Measurements from ENCODE around the gene GPR39. TPM values are rescaled to one million over a fixed set of nuclear protein-coding genes. Genes with fewer than 3 reads are reported as not detected.

GPR39 gene
- total and polyA plus RNA-seq, 4 donors = 0.23 to 0.42 TPM; not detected in 2

DNA sequence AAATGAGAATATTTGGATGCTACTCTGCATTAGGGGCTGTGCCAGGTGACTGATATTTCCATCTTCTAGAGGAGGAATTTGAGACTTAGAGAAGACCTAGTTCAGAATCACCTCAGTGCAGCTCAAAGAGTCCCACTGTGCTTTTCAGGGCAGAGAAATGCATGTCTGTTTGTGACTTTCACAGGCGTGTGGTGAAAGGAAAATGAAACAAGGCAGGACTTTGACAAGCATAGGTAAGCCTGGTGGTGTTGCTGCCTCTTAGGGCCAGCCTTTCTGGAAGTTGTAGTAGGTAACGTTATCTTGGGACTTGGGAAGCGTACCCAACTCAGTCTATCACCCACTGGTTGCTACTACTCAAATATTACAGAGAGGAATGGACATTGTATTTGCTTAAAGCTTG lies 2.6 kb downstream of the GPR39 start:
- DNase-seq (no peak), ATAC-seq (ENCODE audit: low FRiP score) (no peak)
- intact Hi-C loops (cut with DNase I) = no loop called here
- H3K36me3 ChIP-seq (ENCODE audit: control insufficient read depth in 1 of 2, insufficient read depth in 2 of 2, low read length in 1 of 2) = no peaks in the 10 kb centered on the region
- no peaks in the 10 kb centered on the region for H3K27me3 ChIP-seq (ENCODE audit: control insufficient read depth in 1 of 2, insufficient read depth in 2 of 2, low read length in 1 of 2)
- no peaks in the 10 kb centered on the region for H3K4me1 ChIP-seq (ENCODE audit: control insufficient read depth in 1 of 2, insufficient read depth in 2 of 2, low read length in 2 of 2)
- H3K9me3 ChIP-seq (ENCODE audit: control insufficient read depth, low read length) = no peaks in the 10 kb centered on the region
- WGBS, 2 donors = 75 to 78% methylated on average over 3 of the region's 3 CpGs
- no peak overlapping the region for H3K27ac ChIP-seq (ENCODE audit: low read depth in 1 of 2, low read length in 2 of 2)
- H3K4me3 ChIP-seq (ENCODE audit: low read length in 2 of 2) = no peak overlapping the region

DNA sequence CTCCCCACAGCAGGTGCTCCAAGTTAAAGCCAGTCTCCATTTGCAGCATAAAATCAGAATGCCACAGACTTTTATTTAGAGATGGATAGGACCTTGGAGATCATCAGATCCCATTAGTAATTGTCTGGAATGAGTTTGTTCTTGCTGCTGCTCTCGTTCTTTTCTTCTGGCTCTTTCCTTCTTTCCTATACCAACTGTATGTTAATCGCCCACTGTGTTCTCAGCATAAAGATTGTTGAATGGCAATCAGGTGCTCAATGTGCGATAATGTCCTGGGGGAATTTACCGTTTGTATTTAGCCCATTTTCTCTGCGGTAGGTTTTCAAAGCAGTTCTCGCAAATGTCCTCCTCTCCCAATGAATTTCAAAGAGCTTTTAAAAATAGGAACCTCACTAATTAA lies 3.3 kb downstream of the GPR39 start:
- H3K27me3 ChIP-seq (ENCODE audit: control insufficient read depth in 1 of 2, insufficient read depth in 2 of 2, low read length in 1 of 2) = no peaks in the 10 kb centered on the region
- H3K36me3 ChIP-seq (ENCODE audit: control insufficient read depth in 1 of 2, insufficient read depth in 2 of 2, low read length in 1 of 2) = no peaks in the 10 kb centered on the region
- DNase-seq (no peak), ATAC-seq (ENCODE audit: low FRiP score) (no peak)
- intact Hi-C loops (cut with DNase I) = no loop called here
- H3K9me3 ChIP-seq (ENCODE audit: control insufficient read depth, low read length) = no peaks in the 10 kb centered on the region
- WGBS, 2 donors = 72 to 79% methylated on average over 6 of the region's 6 CpGs
- no peaks in the 10 kb centered on the region for H3K4me1 ChIP-seq (ENCODE audit: control insufficient read depth in 1 of 2, insufficient read depth in 2 of 2, low read length in 2 of 2)
- no peak overlapping the region for H3K4me3 ChIP-seq (ENCODE audit: low read length in 2 of 2)
- H3K27ac ChIP-seq (ENCODE audit: low read depth in 1 of 2, low read length in 2 of 2) = no peak overlapping the region

DNA sequence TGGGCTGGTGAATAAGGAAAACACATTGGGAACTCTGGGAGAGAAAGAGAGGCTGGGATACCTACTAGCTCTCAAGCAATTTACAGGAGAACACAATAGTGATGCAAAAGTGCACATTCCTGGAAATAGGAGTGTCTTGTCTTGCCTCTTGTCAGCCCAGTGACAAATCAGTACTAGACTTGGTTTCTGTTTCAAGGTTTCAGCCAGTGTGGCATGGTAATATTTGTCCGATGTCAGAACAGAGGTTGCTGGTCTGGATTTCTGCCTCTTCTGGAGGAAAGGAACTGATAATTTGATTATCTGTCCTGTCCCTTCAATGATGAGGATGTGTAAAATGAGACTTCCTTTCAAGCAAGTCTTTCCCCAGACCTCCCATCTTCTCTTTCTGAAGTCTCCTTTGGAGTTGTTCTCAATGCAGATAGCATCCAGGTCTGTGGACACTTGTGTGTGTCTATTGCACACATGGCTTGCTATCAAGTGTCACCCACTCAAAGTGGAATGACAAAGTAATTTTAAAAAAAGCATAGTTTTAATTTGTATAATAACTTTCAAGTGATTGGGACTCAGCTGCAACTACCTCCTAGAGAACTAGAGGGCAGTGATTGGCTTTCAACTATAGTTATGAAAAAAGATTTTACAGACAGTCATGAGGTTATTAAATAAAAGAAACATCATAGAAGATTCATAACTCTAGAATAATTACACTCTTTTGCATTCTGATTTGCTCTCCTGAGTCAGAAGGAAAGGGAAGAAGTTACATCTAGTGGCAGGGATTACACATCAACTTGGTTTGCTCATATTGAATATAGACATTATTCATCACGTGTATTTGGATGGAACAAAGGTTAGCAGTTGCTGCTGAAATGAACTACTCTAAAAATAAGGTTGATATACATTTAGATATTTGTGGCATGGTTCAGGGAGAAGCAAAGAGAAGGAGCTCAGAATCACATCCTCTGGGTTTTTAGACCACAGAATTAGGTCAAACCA lies 4.5 kb downstream of the GPR39 start:
- no peaks in the 10 kb centered on the region for H3K36me3 ChIP-seq (ENCODE audit: control insufficient read depth in 1 of 2, insufficient read depth in 2 of 2, low read length in 1 of 2)
- no peaks in the 10 kb centered on the region for H3K9me3 ChIP-seq (ENCODE audit: control insufficient read depth, low read length)
- DNase-seq = no peak
- no peaks in the 10 kb centered on the region for H3K4me1 ChIP-seq (ENCODE audit: control insufficient read depth in 1 of 2, insufficient read depth in 2 of 2, low read length in 2 of 2)
- intact Hi-C loops (cut with DNase I) = no loop called here
- H3K27ac ChIP-seq (ENCODE audit: low read depth in 1 of 2, low read length in 2 of 2) = no peak overlapping the region
- no peak for ATAC-seq (ENCODE audit: low FRiP score)
- H3K4me3 ChIP-seq (ENCODE audit: low read length in 2 of 2) = no peak overlapping the region
- H3K27me3 ChIP-seq (ENCODE audit: control insufficient read depth in 1 of 2, insufficient read depth in 2 of 2, low read length in 1 of 2) = no peaks in the 10 kb centered on the region
- 82 to 86% methylated on average over 2 of the region's 2 CpGs for WGBS, 2 donors

DNA sequence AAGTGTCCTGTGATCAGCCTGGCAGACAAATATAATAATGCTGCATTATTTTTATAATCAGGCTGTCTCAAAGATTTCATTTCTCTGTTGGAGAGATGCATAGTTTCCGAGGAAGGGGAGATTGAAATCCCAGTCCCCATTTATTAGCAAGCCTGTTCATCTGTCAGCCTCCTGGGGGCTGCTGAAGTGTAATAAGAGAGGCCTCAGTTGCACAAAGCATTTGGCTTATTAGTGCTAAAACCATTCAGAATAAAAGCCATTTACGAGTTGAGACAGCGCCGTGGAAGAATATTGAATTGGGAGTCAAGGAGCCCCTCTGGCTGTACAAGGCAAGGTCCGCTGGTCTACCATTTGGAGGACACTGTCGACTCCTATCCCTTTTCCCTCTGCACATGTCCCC lies 6.1 kb downstream of the GPR39 start:
- Histone ChIP-seq H3K4me3 (ENCODE audit: low read length in 2 of 2) (no peak overlapping the region), H3K27ac (ENCODE audit: low read depth in 1 of 2, low read length in 2 of 2) (no peak overlapping the region), H3K27me3 (ENCODE audit: control insufficient read depth in 1 of 2, insufficient read depth in 2 of 2, low read length in 1 of 2) (no peaks in the 10 kb centered on the region), H3K9me3 (ENCODE audit: control insufficient read depth, low read length) (no peaks in the 10 kb centered on the region), H3K4me1 (ENCODE audit: control insufficient read depth in 1 of 2, insufficient read depth in 2 of 2, low read length in 2 of 2) (no peaks in the 10 kb centered on the region), H3K36me3 (ENCODE audit: control insufficient read depth in 1 of 2, insufficient read depth in 2 of 2, low read length in 1 of 2) (no peaks in the 10 kb centered on the region)
- no peak for ATAC-seq (ENCODE audit: low FRiP score)
- WGBS, 2 donors = 87 to 88% methylated on average over 6 of the region's 6 CpGs
- DNase-seq = no peak
- intact Hi-C loops (cut with DNase I) = no loop called here

DNA sequence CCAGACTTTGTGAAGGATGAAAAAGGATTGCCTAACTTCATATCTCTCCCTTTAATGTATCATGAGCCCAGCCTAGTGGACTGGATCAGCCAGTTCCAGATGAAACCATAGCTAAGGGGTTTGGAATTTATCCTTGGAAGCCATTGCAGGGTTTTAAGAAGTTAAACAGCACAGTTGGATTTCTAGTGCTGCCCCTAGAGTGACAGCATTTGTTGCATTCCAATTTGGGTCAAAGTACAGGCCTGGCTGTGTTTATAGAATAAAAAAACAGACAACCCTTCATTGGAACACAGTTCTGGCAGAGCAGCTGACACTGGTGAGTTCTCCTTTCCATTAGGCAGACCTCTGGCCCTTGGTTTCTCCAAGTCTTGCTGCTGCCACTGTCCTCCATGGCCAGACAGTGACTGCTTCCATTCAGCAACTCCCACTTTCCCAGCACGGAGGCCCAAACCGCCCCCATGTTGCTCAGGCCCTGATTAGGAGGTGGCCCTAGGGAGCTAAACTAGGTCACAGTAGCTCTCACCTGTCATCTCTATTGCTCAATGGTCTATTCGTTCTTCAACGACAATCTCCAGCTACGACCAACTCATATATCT lies 8.0 kb downstream of the GPR39 start:
- Histone ChIP-seq H3K4me1 (ENCODE audit: control insufficient read depth in 1 of 2, insufficient read depth in 2 of 2, low read length in 2 of 2) (no peaks in the 10 kb centered on the region), H3K27me3 (ENCODE audit: control insufficient read depth in 1 of 2, insufficient read depth in 2 of 2, low read length in 1 of 2) (no peaks in the 10 kb centered on the region), H3K36me3 (ENCODE audit: control insufficient read depth in 1 of 2, insufficient read depth in 2 of 2, low read length in 1 of 2) (no peaks in the 10 kb centered on the region), H3K4me3 (ENCODE audit: low read length in 2 of 2) (no peak overlapping the region), H3K27ac (ENCODE audit: low read depth in 1 of 2, low read length in 2 of 2) (no peak overlapping the region), H3K9me3 (ENCODE audit: control insufficient read depth, low read length) (no peaks in the 10 kb centered on the region)
- ATAC-seq (ENCODE audit: low FRiP score) (peak; percentile 79), DNase-seq (no peak)
- intact Hi-C loops (cut with DNase I) = no loop called here
- 81% methylated on average over 5 of the region's 5 CpGs for WGBS, 2 donors

DNA sequence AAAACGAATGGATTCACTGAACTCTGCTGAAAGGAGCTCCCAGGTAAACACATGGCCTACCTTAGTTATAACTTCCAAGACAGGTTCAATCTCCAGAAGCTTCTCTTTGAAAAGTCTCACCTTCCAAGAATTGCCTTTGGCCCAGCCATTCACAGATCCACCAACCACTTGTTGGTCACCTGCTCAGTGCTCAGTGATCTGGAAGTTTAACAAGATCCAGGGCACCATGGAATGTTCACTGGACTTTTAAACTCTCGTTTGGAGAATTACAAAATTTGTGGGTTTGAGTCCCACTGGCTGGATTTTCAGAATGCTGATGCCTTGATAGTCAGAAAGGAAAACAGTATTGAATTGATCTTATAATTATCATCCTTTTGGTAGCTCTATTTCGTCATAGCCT lies 9.4 kb downstream of the GPR39 start:
- intact Hi-C loops (cut with DNase I) = no loop called here
- DNase-seq (no peak), ATAC-seq (ENCODE audit: low FRiP score) (no peak)
- Histone ChIP-seq H3K36me3 (ENCODE audit: control insufficient read depth in 1 of 2, insufficient read depth in 2 of 2, low read length in 1 of 2) (no peaks in the 10 kb centered on the region), H3K27ac (ENCODE audit: low read depth in 1 of 2, low read length in 2 of 2) (no peak overlapping the region), H3K27me3 (ENCODE audit: control insufficient read depth in 1 of 2, insufficient read depth in 2 of 2, low read length in 1 of 2) (no peaks in the 10 kb centered on the region), H3K4me1 (ENCODE audit: control insufficient read depth in 1 of 2, insufficient read depth in 2 of 2, low read length in 2 of 2) (no peaks in the 10 kb centered on the region), H3K9me3 (ENCODE audit: control insufficient read depth, low read length) (no peaks in the 10 kb centered on the region), H3K4me3 (ENCODE audit: low read length in 2 of 2) (no peak overlapping the region)
- WGBS, 2 donors = 51 to 66% methylated on average over 3 of the region's 3 CpGs

DNA sequence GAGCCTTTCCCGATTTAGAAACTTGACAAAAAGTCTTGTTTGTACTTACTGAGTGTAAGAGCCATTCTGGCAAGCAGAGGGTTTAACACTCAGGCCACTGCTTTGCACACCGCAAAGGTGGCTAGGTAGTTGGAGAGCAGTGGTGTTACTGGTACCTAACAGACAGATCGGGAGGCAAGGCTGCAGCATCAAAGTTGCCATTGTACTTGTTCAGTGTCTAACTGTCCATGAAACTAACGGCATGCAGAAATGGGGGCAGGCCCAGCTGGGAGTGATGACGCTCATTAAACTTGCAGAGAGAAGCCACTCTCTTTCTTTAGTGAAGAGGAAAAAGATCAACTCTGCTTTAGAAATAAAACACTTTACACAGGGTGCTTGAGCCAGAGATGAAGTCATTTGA lies 10.1 kb downstream of the GPR39 start:
- intact Hi-C loops (cut with DNase I) = no loop called here
- no peaks in the 10 kb centered on the region for H3K36me3 ChIP-seq (ENCODE audit: control insufficient read depth in 1 of 2, insufficient read depth in 2 of 2, low read length in 1 of 2)
- ATAC-seq (ENCODE audit: low FRiP score) = no peak
- DNase-seq = no peak
- no peaks in the 10 kb centered on the region for H3K4me1 ChIP-seq (ENCODE audit: control insufficient read depth in 1 of 2, insufficient read depth in 2 of 2, low read length in 2 of 2)
- H3K27ac ChIP-seq (ENCODE audit: low read depth in 1 of 2, low read length in 2 of 2) = no peak overlapping the region
- peaks cover 2% of the 10 kb centered on the region for H3K9me3 ChIP-seq (ENCODE audit: control insufficient read depth, low read length)
- no peak overlapping the region for H3K4me3 ChIP-seq (ENCODE audit: low read length in 2 of 2)
- WGBS, 2 donors = 69 to 70% methylated on average over 5 of the region's 5 CpGs
- H3K27me3 ChIP-seq (ENCODE audit: control insufficient read depth in 1 of 2, insufficient read depth in 2 of 2, low read length in 1 of 2) = no peaks in the 10 kb centered on the region

DNA sequence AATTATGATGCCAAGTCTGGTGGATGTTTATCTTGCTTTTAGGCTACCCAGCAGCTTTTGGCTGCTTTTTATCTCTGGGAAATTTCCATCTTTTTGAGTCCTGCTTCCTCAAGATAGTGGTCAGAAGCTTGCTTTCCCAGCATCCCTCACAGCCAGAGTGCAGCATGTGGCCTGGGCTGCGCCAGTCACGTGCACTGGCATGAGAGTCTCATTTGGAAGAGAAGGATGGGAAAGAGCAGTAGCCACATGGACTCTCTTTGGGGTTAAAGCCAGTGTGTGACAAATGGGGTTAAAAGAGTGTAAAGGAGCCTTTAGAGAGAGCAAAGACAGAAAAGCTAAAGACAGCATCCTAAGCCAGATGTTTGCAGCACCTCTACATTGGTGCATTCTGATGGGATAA lies 12.7 kb downstream of the GPR39 start:
- no peaks in the 10 kb centered on the region for H3K4me1 ChIP-seq (ENCODE audit: control insufficient read depth in 1 of 2, insufficient read depth in 2 of 2, low read length in 2 of 2)
- WGBS, 2 donors = 64 to 81% methylated on average over 2 of the region's 2 CpGs
- no peak overlapping the region for H3K4me3 ChIP-seq (ENCODE audit: low read length in 2 of 2)
- H3K36me3 ChIP-seq (ENCODE audit: control insufficient read depth in 1 of 2, insufficient read depth in 2 of 2, low read length in 1 of 2) = no peaks in the 10 kb centered on the region
- DNase-seq (no peak), ATAC-seq (ENCODE audit: low FRiP score) (no peak)
- no peak overlapping the region for H3K27ac ChIP-seq (ENCODE audit: low read depth in 1 of 2, low read length in 2 of 2)
- H3K9me3 ChIP-seq (ENCODE audit: control insufficient read depth, low read length) = peaks cover 5% of the 10 kb centered on the region
- H3K27me3 ChIP-seq (ENCODE audit: control insufficient read depth in 1 of 2, insufficient read depth in 2 of 2, low read length in 1 of 2) = no peaks in the 10 kb centered on the region
- intact Hi-C loops (cut with DNase I) = no loop called here

Data from aorta (tissue), 5 donors.